Measurements from ENCODE around the gene ZC3H13. TPM values are rescaled to one million over a fixed set of nuclear protein-coding genes. Genes with fewer than 3 reads are reported as not detected.

ZC3H13 gene
- total RNA-seq, 6 donors from 2014 or later: 23.6 to 71.2 (median 42.3) TPM

GRCh38 chr13:46008631-46009030 lies 43.9 kb downstream of the ZC3H13 start:
- no peak for TF ChIP-seq POLR2A (IDR thresholded peaks at IDR 0.05)
- TF ChIP-seq POLR2AphosphoS5 (IDR thresholded peaks at IDR 0.05): no peak
- no peak for TF ChIP-seq EP300 (IDR thresholded peaks at IDR 0.05)
- no peak for TF ChIP-seq CTCF (IDR thresholded peaks at IDR 0.05)
- Histone ChIP-seq H3K36me3 (peaks cover 5 to 68% (median 15%) of the 10 kb centered on the region in 4 donors), H3K27ac (no peak overlapping the region), H3K9me3 (no peaks in the 10 kb centered on the region), H3K27me3 (no peaks in the 10 kb centered on the region), H3K4me3 (no peak overlapping the region), H3K4me1 (no peaks in the 10 kb centered on the region)
- DNase-seq (no peak), ATAC-seq (ENCODE audit: low FRiP score in 2 of 2) (no peak)
- WGBS, 2 donors: 97 to 100% methylated on average over 2 of the region's 2 CpGs

GRCh38 chr13:46006688-46007452 lies 45.7 kb downstream of the ZC3H13 start:
- 91 to 92% methylated on average over 6 of the region's 6 CpGs for WGBS, 2 donors
- Histone ChIP-seq H3K27ac (no peak overlapping the region), H3K27me3 (no peaks in the 10 kb centered on the region), H3K9me3 (no peaks in the 10 kb centered on the region), H3K36me3 (peaks cover 5 to 73% (median 16%) of the 10 kb centered on the region in 4 donors), H3K4me1 (no peaks in the 10 kb centered on the region), H3K4me3 (no peak overlapping the region)
- TF ChIP-seq CTCF (IDR thresholded peaks at IDR 0.05) (no peak), POLR2AphosphoS5 (IDR thresholded peaks at IDR 0.05) (no peak), EP300 (IDR thresholded peaks at IDR 0.05) (no peak), POLR2A (IDR thresholded peaks at IDR 0.05) (no peak)
- no peak for DNase-seq
- ATAC-seq (ENCODE audit: low FRiP score in 2 of 2): no peak

- ATAC-seq (ENCODE audit: low FRiP score in 2 of 2) (no peak), DNase-seq (no peak)
- Histone ChIP-seq H3K9me3 (no peaks in the 10 kb centered on the region), H3K27ac (no peak overlapping the region), H3K27me3 (no peaks in the 10 kb centered on the region), H3K4me1 (no peaks in the 10 kb centered on the region), H3K36me3 (peaks cover 12 to 73% (median 24%) of the 10 kb centered on the region in 4 donors), H3K4me3 (no peak overlapping the region)
- TF ChIP-seq POLR2A (IDR thresholded peaks at IDR 0.05): no peak
- TF ChIP-seq POLR2AphosphoS5 (IDR thresholded peaks at IDR 0.05): no peak
- no peak for TF ChIP-seq CTCF (IDR thresholded peaks at IDR 0.05)
- no peak for TF ChIP-seq EP300 (IDR thresholded peaks at IDR 0.05)
- WGBS, 2 donors: 94% methylated on average over 1 of the region's 1 CpG
Observed at GRCh38 chr13:46004491-46004890, 48.1 kb downstream of the ZC3H13 start.

- no peak for DNase-seq
- WGBS, 2 donors: 91 to 96% methylated on average over 2 of the region's 2 CpGs
- Histone ChIP-seq H3K4me1 (no peaks in the 10 kb centered on the region), H3K4me3 (no peak overlapping the region), H3K9me3 (no peaks in the 10 kb centered on the region), H3K27me3 (no peaks in the 10 kb centered on the region), H3K27ac (no peak overlapping the region), H3K36me3 (peaks cover 12 to 32% (median 24%) of the 10 kb centered on the region in 4 donors)
- ATAC-seq (ENCODE audit: low FRiP score in 2 of 2): no peak
- no peak for TF ChIP-seq EP300 (IDR thresholded peaks at IDR 0.05)
- no peak for TF ChIP-seq POLR2AphosphoS5 (IDR thresholded peaks at IDR 0.05)
- TF ChIP-seq POLR2A (IDR thresholded peaks at IDR 0.05): no peak
- TF ChIP-seq CTCF (IDR thresholded peaks at IDR 0.05): no peak
Observed at GRCh38 chr13:45996631-45997030, 55.9 kb downstream of the ZC3H13 start.

GRCh38 chr13:45995245-45995644 lies 57.3 kb downstream of the ZC3H13 start:
- H3K36me3 ChIP-seq: peaks cover 7 to 18% (median 13%) of the 10 kb centered on the region in 4 donors
- no peaks in the 10 kb centered on the region for H3K9me3 ChIP-seq
- H3K27ac ChIP-seq: no peak overlapping the region
- no peak for DNase-seq
- no peaks in the 10 kb centered on the region for H3K4me1 ChIP-seq
- TF ChIP-seq POLR2A (IDR thresholded peaks at IDR 0.05) (no peak), CTCF (IDR thresholded peaks at IDR 0.05) (no peak), POLR2AphosphoS5 (IDR thresholded peaks at IDR 0.05) (no peak), EP300 (IDR thresholded peaks at IDR 0.05) (no peak)
- H3K4me3 ChIP-seq: no peak overlapping the region
- no peaks in the 10 kb centered on the region for H3K27me3 ChIP-seq
- WGBS, 2 donors: 82 to 92% methylated on average over 1 of the region's 1 CpG
- ATAC-seq (ENCODE audit: low FRiP score in 2 of 2): no peak

All from upper lobe of left lung (tissue), 6 donors.